GM21526 (cell line): ENCODE measurements around the gene TMX2.

Experiments
- ATAC-seq: cut with Tn5 transposase; IDR thresholded peaks from one replicate; pipeline ENCODE4 v1.9.1; 2021; ENCODE audit warnings: moderate library complexity; ENCODE audit not compliant: unreplicated experiment, low FRiP score

The TMX2 gene

DNA sequence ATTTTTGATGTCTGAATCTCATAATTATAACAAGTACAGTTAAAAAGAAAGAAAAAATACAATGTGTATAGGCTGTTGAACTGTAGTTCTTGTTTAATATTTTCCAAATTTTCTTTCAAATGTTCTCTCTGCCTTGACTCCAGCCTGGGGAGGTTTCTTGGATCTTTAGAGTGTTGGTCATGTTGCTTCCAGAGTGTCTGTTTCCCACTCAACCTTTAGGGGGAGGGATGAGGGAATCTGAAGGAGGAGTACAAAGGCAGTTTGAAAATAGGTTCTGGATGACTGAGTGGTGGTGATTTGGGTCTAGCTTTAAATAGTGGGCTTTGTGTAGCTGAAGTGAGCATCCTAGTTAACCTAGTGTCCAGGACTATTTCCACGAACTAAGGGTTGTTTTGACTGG lies 51.2 kb downstream of the TMX2 start:
- ATAC-seq: no peak

DNA sequence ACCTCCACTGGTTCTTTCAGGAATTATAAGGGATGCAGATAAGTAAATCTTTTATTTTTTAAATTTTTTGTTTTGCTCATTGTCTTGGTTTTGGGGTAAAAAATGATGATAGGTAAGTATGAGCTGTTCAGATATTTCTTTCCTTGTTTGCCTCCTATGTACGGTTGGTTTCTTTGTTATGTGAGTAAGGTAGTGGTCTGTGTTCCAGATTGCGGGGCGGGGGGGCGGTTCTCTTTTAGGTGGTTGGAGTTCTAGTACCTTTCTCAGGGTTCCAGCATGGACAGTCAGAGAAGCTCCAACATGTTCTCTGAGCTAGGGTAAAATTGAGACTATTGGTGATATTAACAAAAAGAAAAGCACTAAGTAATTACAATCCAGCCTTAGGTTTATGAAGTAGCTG lies 51.6 kb downstream of the TMX2 start:
- no peak for ATAC-seq

DNA sequence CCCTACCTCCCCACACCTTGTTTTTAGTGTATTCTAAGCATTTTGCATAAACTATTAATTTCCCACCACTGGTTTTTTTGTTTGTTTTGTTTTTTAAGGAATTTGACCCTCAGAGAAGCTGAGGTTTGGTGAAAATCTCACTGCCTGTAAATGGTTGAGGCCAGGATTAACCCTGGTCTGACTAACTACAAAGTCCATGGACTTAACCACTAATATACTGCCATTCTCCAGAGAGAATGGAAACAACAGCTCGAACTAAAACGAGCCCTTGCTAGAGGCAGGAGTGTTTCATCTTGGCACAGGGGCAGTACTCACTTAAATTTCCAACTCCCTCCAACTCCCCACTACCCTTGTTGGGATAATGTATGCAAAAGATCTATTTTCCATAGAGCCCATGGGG lies 52.2 kb downstream of the TMX2 start:
- ATAC-seq: no peak

DNA sequence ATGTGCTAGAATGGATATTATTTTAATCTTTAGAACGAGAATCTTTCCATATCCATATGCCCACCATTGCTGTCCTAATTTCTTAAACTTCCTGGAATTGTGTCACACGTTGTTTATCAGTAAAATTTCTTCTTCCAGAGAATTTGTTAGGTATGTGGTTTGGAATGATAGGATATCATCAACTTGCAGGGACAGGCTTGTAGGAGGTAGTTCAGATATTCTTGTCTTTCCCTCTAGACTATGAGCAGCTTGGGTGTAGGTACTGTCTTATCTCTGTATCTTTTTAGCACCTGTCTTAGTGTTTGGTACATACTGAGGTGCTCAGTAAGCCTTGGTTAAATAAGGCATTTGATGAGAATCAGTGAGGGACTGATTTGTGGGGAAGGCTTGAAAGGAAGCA lies 52.6 kb downstream of the TMX2 start:
- no peak for ATAC-seq

DNA sequence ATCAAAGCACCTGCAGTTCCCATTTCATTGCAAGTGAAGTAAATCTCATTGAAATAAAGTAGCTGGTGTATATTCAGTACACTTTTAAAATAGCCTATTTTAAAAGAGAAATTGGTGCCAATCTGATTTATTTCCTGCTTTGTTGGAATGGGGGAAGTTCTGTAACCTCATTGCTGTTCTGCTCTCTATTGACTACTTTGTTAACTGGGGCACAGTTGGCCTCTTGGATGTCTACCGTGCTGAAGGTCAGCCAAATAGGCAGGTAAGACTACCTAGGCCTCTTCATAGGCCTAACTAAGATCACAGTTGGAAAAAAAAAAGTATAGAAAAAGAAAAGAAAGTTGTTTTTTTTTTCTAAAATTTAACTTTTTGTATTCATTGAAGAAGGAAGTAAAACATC lies 58.4 kb downstream of the TMX2 start:
- no peak for ATAC-seq

GRCh38 chr11:57771365-57771764 lies 59.0 kb downstream of the TMX2 start:
- no peak for ATAC-seq

- no peak for ATAC-seq
Observed at GRCh38 chr11:57772562-57772961, 60.2 kb downstream of the TMX2 start.

- no peak for ATAC-seq
Observed at GRCh38 chr11:57773026-57773598, 60.7 kb downstream of the TMX2 start.

DNA sequence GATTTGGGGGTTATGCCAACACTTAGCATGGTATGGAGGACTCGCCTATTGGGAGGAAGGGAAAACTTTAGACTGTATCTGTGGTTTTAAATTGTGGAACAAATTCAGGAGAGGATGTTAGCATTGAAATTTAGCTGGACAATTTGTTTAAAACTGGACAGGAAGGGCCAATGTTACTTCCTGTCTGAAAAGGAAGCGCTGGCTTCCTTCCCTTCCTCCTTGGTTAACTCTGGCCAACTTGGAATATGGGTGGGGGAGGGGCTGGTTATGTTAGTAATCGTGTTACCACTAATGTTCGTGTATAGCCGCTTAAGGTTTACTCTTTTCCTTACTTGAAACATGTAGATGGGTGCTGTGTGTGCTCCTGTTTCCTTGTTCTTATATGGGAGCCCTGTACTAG lies 63.1 kb downstream of the TMX2 start:
- no peak for ATAC-seq

- no peak for ATAC-seq
Observed at GRCh38 chr11:57776031-57776521, 63.7 kb downstream of the TMX2 start.

DNA sequence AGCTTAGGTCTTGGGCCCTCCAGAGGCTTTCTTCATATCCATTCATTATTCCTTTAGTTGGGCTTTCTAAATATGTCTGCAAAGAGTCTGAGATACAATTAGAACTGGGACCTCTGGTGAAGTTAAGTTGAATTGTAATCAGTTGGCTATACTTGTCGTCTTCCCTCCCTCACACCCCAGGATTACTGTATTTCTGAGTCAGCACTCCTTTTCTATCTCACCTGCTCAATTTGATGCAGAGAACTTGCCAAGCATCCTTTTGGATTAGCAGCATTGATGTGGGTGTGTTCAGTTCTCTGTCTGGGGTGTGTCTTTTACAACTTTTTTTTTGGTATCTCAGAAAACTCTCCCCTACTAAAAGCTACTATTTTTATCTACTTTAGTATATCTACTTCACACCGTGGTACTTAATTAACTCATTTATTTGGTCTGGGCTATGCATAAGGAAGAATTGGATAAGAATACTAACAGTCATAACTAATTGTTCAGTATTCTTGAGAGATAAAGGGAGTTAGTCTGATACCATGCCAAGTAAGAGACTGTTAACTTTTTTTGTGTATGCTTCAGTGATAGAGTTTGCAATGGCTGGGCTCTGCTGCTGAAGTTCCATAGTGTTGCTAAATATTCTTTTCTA lies 64.3 kb downstream of the TMX2 start:
- no peak for ATAC-seq

DNA sequence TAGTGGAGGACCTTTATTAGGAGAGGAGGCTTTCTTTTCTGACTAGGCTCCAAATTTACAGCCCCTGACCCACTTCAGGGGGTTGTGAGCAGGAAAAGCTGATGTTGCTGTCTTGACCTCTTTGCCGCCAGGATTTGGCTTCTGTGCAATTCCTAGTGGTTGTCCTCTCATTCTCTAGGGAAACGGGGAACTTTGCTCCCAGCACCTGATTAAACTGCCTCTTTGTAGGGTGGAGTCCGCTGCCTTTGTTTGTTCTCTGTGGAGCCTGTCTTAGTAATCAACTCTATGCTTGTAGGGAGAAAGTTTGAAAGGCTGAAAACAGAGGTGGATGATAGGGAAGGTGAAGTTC lies 65.5 kb downstream of the TMX2 start:
- ATAC-seq: no peak

- ATAC-seq: no peak
Observed at GRCh38 chr11:57778318-57779037, 66.1 kb downstream of the TMX2 start.

- ATAC-seq: no peak
Observed at GRCh38 chr11:57779276-57779675, 66.9 kb downstream of the TMX2 start.

GRCh38 chr11:57781529-57781943 lies 69.1 kb downstream of the TMX2 start:
- no peak for ATAC-seq

GRCh38 chr11:57785072-57785471 lies 72.7 kb downstream of the TMX2 start:
- ATAC-seq: no peak

DNA sequence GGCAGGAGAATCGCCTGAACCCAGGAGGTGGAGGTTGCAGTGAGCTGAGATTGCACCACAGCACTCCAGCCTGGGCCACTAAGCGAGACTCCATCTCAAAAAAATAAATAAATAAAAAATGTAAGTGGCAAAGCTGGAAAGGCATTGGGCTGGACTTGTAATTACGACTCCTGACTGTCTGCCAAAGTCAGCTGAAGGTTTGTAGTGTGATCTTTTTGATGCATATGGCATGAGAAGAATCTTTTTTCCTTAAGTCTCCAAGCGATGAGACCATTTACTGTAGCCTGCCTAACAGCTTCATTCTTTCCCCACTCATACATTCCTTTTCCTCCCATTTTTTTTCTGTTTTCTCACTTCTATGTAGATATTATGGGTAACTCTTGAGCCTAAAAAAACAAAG lies 74.0 kb downstream of the TMX2 start:
- ATAC-seq: no peak

DNA sequence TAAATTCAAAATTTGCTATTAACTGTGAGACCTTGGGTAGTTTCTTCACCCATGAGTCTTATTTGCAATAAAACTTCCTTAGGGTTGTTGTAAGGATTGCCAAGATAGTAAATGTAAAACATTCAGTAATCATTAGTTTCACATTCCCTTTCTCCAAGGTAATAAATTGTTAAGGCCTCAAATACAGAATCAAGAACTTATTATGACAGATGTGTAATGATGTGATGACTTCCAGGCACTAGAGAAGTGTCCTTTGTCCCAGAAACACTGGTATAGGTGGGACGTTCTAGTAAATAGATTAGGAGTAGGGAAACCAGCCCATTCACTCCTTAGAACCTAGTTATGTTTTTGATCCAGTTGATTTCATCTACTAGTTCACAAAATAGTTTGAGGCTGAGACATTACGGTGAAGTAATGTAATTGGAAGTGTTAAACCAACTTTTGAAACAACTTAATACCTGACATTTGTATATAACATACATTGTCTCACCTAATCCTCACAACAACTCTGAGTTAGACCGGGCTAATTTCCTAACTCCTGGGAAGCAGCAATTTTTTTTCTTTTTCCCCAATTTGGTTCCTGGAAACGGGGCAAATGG lies 74.7 kb downstream of the TMX2 start:
- no peak for ATAC-seq

DNA sequence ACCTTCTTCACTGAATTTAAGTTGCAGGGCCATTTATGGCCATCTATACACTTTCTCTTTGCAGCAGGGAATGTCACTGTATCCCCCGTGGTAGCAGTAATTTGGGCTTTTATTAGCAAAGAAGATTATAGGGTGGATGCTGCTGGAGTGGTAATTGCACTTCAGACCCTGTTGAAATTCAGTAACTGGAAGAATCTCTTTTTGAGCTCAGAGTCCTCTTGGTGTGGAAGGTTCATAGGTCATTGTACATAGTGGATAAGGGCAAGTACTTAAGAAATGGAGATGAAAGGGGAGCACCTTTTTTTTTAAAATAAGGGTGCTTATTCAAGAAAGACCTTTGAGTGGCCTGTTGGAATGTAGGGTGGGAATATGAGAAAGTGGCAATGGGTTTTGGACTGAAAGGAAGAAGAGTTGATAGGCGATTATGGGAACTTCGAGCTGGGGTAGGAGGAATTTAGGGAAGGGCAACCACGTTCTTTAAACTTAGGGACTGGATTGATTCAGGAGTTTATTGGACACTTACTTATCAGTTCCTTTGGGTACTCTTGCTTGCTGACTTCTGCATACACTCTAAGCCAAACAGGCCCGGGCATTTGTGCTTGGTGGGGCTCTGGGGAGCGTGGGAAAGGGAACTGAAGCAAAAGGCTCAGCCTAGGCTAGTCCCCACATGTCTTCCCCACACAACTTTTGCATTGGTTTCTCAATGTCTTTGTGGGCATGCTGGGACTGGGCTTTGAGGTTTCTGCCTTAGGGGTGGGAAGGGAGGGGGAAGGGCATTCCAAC lies 75.7 kb downstream of the TMX2 start:
- no peak for ATAC-seq

- ATAC-seq: no peak
Observed at GRCh38 chr11:57788703-57789088, 76.3 kb downstream of the TMX2 start.
